ENCODE measurements around the gene ZNF813.

DNA sequence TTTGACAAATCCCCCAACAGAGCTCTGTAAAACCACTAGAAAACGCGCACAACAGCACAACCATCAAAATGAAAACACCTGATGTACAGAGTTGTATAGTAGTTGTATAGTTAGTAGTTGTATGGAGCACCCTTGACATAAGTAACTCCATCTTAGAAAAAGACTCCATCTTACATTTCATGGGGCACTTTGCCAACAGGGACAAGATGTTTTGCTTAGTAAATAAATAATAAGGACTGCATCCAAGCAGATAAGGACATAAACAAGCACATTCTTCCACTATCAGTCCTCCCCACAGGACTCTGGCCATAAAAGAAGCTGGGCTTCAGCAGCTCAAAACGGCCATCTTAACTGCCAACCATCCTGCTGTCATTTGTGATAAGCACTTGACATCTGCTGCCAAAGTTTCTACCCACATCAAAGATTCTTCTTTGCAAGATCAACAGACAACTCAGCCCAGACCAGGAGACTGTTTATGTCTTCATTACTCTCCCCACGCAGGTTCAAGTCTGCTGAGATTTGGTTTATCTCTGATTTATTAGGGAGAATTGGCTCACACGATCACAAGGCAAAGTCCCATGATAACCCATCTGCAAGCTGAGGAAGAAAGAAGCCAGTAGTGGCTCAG lies 49.7 kb downstream of the ZNF813 start:
- TF ChIP-seq GATA3 (IDR thresholded peaks at IDR 0.05; ENCODE audit: low read depth, low read length) (no peak), GATA2 (IDR thresholded peaks at IDR 0.05; ENCODE audit: low read depth, low read length) (no peak)
